Suprapubic skin (tissue), 3 donors: ENCODE measurements around the gene SSX5.

Source experiments
- POLR2A ChIP-seq, 2 donors: fragments of 450-650 bp; IDR thresholded peaks; one replicate each; pipeline ENCODE4 v1.6.1; 2017; ENCODE audit warnings: antibody characterized with exemption in 2 of 2, mild to moderate bottlenecking in 2 of 2, moderate library complexity in 2 of 2
- TF ChIP-seq, protein P1 (sequence below), 2 donors: fragments of 200-600 bp in 1 of 2; fragments of 450-650 bp in 1 of 2; sonication (generic) in 1 of 2; IDR thresholded peaks; one replicate each; pipeline ENCODE4 v1.5.1; 2016 to 2019; ENCODE audit warnings: antibody characterized with exemption in 2 of 2, mild to moderate bottlenecking in 1 of 2, moderate library complexity in 1 of 2

- TF ChIP-seq, protein P1, sequence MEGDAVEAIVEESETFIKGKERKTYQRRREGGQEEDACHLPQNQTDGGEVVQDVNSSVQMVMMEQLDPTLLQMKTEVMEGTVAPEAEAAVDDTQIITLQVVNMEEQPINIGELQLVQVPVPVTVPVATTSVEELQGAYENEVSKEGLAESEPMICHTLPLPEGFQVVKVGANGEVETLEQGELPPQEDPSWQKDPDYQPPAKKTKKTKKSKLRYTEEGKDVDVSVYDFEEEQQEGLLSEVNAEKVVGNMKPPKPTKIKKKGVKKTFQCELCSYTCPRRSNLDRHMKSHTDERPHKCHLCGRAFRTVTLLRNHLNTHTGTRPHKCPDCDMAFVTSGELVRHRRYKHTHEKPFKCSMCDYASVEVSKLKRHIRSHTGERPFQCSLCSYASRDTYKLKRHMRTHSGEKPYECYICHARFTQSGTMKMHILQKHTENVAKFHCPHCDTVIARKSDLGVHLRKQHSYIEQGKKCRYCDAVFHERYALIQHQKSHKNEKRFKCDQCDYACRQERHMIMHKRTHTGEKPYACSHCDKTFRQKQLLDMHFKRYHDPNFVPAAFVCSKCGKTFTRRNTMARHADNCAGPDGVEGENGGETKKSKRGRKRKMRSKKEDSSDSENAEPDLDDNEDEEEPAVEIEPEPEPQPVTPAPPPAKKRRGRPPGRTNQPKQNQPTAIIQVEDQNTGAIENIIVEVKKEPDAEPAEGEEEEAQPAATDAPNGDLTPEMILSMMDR (IDR thresholded peaks at IDR 0.05): no peak
- TF ChIP-seq POLR2A (IDR thresholded peaks at IDR 0.05): no peak
Measured at GRCh38 chrX:48156014-48156413, 40.6 kb downstream of the SSX5 start.
